ENCODE measurements around the gene LTF.

Gene LTF

GRCh38 chr3:46504789-46505188, 40.1 kb upstream of the LTF start:
- TF ChIP-seq, protein P1, sequence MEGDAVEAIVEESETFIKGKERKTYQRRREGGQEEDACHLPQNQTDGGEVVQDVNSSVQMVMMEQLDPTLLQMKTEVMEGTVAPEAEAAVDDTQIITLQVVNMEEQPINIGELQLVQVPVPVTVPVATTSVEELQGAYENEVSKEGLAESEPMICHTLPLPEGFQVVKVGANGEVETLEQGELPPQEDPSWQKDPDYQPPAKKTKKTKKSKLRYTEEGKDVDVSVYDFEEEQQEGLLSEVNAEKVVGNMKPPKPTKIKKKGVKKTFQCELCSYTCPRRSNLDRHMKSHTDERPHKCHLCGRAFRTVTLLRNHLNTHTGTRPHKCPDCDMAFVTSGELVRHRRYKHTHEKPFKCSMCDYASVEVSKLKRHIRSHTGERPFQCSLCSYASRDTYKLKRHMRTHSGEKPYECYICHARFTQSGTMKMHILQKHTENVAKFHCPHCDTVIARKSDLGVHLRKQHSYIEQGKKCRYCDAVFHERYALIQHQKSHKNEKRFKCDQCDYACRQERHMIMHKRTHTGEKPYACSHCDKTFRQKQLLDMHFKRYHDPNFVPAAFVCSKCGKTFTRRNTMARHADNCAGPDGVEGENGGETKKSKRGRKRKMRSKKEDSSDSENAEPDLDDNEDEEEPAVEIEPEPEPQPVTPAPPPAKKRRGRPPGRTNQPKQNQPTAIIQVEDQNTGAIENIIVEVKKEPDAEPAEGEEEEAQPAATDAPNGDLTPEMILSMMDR (IDR thresholded peaks at IDR 0.05; ENCODE audit: control insufficient read depth, extremely low read depth, insufficient read depth): no peak
- H3K4me3 ChIP-seq (ENCODE audit: low read depth, low read length): no peak overlapping the region
- DNase-seq (ENCODE audit: low read depth): no peak

DNA sequence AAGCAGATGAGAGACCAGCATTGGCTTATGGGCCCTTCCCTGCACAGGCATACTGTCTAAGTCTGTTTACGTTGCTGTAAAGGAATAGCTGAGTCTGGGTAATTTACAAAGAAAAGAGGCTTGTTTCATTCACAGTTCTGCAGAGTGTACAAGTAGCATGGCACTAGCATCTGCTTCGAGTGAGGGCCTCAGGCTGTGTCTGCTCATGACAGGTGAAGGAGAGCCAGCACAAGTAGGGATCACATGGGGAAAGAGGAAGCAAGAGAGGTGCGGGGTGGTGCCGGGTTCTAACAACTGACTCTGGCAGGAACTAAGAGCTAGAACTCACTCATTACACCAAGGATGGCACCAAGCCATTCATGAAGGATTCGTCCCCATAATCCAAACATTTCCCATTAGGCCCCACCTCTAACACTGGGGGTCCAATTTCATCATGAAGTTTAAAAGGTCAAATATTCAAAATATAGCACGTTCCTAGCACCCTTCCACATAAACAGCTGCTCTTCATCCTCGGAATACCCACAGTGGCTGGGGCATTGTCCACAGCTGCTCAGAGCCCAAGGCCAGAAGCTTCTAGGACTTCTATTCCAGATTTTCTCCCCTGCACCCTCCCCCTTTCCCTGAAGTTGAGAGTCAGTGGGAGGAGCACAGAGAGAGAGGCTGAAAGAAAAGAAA, 38.6 kb upstream of the LTF start:
- TF ChIP-seq, protein P1 (IDR thresholded peaks at IDR 0.05; ENCODE audit: control insufficient read depth, extremely low read depth, insufficient read depth): no peak

DNA sequence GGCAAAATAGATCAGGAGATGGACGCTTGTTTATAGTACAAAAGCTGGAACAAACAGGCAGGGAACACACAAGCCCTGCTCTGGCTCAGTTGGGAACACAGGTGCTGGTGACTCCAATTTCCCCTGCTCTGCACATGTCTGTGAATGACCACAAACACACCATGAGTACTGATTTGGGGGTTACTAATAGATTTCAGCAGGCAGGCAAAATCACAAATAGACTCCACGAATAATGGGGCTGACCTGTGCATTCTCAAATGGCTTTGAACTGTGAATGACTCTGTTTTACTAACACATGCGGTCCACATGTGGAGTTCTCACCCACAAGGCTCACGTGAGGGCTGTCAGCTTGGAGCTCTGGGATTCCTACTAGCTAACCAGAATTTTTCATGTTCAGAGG, 37.0 kb upstream of the LTF start:
- no peak for DNase-seq (ENCODE audit: low read depth)
- TF ChIP-seq, protein P1 (IDR thresholded peaks at IDR 0.05; ENCODE audit: control insufficient read depth, extremely low read depth, insufficient read depth): no peak
- no peak overlapping the region for H3K4me3 ChIP-seq (ENCODE audit: low read depth, low read length)

More for the DNA sequence above, 38.6 kb upstream of the LTF start:
- H3K4me3 ChIP-seq (ENCODE audit: low read depth, low read length): no peak overlapping the region
- no peak for DNase-seq (ENCODE audit: low read depth)

- no peak overlapping the region for H3K4me3 ChIP-seq (ENCODE audit: low read depth, low read length)
Observed at GRCh38 chr3:46500656-46501635, 36.2 kb upstream of the LTF start.

GRCh38 chr3:46498916-46499519, 34.3 kb upstream of the LTF start:
- H3K4me3 ChIP-seq (ENCODE audit: low read depth, low read length): no peak overlapping the region
- no peak for DNase-seq (ENCODE audit: low read depth)
- TF ChIP-seq, protein P1 (IDR thresholded peaks at IDR 0.05; ENCODE audit: control insufficient read depth, extremely low read depth, insufficient read depth): no peak

More at GRCh38 chr3:46500656-46501635, 36.2 kb upstream of the LTF start:
- TF ChIP-seq, protein P1 (IDR thresholded peaks at IDR 0.05; ENCODE audit: control insufficient read depth, extremely low read depth, insufficient read depth): no peak
- no peak for DNase-seq (ENCODE audit: low read depth)

GRCh38 chr3:46497556-46498265, 33.0 kb upstream of the LTF start, which contains the start of gene RTP3:
RTP3 (plus strand) TSS chr3:46497976; CDS start chr3:46498063, 87 bp downstream.
- TF ChIP-seq, protein P1 (IDR thresholded peaks at IDR 0.05; ENCODE audit: control insufficient read depth, extremely low read depth, insufficient read depth): no peak
- DNase-seq (ENCODE audit: low read depth): no peak
- H3K4me3 ChIP-seq (ENCODE audit: low read depth, low read length): no peak within 1 kb of the TSS

Measured in LNCaP clone FGC (cell line).